CD4-positive, alpha-beta T cell treated with Interferon gamma for 1 hour (primary cell): ENCODE measurements around the gene KRTAP3-3.
"Not testable (repeated sequence)": the region's sequence is repeated elsewhere in the genome, so short reads cannot be mapped to it uniquely, and the experiment has no call there.

ENCODE experiments used
- DNase-seq: peaks from one replicate; pipeline ENCODE4 v3.0.0-alpha.2; 2020

The KRTAP3-3 gene

DNA sequence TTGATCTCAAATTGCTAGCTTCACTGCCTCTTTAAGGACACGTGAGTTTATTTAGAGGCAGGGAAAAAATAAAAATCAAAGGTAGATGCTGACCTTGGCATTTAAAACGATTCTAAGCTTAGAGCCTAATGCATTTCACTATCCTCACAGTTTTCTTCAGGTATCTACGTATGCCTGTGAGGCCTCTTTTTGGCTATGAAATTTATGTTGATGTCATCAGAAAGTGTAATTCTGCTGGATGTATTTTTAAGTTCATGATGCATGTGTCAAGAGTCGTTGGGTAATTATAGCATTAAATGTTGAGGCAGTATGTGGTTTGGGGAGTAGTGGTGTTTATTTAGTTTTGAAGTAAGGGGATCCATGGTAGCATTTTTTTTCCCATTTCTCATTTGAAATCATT lies 10.0 kb upstream of the KRTAP3-3 start:
- DNase-seq: no peak

DNA sequence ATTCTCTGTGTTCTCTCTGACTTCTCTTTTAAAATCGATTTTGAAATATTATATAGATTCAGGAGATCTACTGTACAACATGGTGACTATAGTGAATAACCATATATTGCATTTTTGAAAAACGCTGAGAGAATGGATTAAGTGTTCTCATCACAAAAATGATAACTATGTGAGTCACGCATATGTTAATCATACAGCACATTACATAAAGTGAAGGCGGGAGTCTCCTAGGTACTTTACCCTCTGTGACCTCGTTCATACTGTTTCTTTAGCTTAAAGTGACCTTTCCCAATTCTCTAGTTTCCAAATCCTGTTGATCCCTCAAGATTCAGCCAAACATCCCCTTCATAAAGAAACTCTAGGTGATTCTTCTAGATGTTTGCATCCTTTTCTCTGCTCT lies 8.8 kb upstream of the KRTAP3-3 start:
- DNase-seq: no peak

DNA sequence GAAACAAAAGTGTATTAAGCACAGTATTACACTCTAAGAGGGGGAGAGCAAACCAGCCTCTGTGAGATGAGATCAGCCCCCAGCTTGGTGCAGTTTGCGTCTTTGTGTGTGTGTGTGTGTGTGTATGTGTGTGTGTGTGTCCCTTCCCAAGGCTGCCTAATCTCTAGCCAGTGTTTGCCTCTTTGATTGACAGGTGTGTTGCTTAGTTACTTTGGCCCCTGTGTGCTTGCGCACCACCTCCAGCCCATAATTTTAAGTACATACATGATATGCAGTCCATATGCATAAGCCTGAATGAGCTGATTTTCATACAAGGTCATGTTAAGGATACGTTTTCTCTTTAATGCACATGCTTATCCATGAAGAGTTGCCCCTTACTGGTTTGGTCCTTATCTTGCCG lies 7.8 kb upstream of the KRTAP3-3 start:
- no peak for DNase-seq

DNA sequence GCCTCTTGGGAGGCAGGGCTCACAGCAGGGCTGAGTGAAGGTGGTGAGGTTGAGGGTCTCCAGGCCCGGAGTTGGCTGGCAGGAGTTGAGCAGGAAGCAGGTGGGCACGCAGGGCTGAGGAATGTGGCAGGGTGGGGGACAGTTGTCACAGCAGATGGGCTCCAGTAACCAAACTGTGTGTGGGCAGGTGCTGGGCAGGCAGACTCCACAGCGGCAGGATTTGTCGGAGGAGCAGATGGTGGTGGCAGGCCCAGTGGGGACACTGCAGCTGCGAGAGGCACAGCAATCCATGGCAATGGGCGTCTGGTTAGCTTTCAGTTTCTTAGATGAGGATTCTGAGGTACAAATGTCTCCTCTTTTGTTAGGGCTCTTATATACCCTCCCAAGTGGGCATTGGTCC lies 5.6 kb upstream of the KRTAP3-3 start, which contains the start of gene KRTAP3-2:
Gene KRTAP3-2 (minus strand): TSS at position 344 of the 400 bp plus-strand sequence. CDS start 53 bp downstream, at position 291.
- not testable (repeated sequence) for DNase-seq

DNA sequence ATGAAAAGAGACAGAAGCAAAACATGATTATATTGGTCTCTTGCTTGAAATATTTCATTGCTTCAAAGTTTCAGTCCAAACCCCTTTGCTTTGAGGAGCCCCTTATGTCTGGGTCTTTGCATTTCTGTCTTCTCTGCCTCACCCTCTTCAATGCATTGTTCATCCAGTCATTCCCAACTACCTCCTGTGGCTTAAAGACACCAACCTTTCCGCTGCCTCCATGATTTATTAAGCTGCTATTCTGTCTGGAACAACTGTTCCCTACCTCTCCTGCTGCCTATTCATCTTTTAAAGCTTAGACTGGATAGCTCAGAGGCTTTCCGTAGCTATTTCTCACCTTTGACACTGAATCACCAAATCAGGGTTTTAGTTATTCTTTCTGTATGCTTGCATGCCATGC lies 3.4 kb upstream of the KRTAP3-3 start:
- DNase-seq: no peak

DNA sequence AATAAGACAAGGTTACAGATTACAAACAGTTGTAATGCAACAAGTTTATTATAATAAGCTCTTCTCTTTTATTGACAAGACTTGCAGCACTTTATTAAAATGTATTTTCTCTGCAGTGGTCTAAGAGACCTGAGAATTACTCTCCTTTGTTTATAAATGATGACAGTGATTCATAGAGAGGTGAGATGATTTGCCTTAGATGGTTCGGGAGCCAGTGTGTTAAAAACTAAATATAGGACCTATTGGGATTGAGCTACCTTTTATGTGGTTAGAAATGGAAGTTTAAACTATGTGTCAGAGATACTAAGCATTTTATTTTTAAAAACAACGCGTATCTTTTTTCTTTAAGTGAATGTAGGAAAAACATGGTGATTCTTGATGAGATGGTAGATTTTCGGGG lies 2.9 kb upstream of the KRTAP3-3 start:
- DNase-seq: no peak

DNA sequence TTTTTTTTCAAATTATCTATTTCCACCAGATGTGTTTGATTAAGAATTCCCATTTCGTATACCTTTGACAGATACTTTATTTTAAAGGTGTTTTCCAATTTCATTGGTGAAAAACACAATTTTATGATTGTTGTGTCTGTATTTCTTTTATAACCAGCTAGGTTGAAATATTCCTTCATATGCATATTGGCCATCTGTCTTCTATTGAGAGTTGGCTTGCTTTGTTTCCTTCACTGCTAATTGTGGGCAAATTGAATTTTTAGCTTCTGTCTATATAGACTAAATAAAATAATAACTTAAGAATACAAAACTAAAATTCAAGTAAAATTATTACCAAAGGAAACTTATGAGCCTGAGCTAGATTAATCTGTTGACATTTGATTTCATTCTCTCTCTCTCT lies 1.2 kb upstream of the KRTAP3-3 start:
- no peak for DNase-seq

DNA sequence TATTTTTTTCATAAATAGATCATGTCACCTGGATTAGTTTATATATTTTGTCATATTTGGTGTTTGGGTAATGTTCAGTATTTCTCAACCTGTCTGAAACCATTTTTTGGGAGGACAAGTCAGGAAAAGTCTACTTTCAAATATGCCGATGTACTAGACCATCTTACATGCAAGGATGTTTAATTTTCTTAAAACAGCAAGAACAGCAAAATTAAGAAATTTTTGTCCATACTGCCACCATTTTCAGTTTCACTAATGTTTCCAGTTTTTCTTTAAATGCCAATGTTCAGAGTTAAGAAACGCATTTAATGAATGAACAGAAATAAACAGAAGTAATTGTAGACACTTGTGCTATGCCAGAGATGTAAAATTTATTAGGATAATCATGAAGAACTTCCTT lies 880 bp downstream of the KRTAP3-3 start:
- no peak for DNase-seq

DNA sequence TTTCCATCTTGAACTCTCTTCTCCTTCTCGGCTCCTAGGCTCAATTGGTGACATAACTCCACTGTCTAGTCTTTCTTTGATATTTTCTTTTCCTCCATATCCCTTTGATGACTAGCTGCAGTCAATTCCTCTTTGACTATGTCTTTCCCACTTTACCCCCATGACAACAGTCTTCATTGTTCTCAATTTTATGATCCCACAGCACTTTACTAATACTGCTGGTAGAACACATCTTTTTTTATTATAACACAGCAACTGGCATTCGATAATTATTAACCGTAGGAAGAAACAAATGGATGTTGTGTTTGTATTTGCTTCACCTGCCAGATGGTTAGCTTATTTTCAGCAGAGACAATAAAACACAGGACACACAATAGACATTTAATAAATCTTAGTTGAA lies 1.3 kb downstream of the KRTAP3-3 start:
- DNase-seq: no peak

DNA sequence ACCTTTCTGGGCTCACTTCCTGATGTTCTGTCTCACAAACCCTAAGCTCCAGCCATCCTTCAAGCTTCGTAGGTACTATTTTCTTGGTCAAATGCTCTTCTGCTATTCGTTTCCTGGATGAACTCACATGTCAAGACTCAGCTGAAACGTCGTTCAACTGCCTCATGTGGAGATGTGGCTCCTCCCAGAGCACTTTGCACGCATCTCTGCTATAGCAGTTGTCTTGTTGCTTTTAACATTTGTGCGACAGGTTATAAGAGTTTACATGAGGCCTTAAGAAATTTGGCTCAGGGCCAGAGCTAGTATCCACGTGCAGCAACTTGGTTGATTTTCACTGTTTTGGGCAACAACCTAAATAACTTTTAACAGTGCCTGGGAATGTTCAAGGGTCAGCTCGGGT lies 7.0 kb downstream of the KRTAP3-3 start:
- DNase-seq: no peak

DNA sequence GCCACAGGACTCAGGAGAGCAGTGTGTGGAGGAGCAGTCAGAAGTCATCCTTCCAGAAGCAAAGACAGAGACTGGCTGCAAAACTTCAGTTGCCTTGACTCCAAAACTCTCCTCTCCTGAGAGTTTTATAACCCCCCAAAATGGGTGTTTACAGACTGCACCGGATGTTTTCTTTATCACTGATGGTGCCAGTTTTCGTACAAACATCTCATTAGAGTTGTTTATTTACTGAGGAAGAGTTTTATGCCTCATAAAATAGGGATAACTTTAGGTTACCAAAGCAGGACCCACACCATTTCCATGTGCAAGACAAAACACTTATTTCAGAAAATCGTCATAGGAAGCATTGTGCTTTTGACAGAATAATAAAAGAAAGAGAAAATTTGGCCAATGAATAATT lies 9.7 kb downstream of the KRTAP3-3 start, which contains the start of gene KRT40:
Gene KRT40 (minus strand): TSS at position 101 of the 400 bp plus-strand sequence. CDS start 53 bp downstream, at position 48.
- no peak for DNase-seq

DNA sequence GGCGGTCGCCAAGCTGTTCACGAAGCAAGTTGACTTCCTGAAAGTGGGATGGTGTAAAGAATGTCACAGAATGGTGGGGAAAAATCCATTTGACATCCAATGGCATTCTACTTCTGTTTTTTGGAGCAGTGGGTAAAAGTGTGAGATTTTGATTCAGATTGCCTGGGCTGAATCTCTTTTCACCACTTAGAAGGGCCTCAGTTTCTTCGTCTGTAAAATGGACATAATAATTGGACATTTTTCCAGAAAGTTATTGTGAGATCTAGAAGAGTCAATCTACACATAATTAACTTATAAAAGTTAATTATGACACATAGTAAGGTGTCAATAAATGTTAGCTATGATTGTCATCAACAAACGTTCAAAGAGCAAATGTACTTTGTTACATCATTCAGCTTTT lies 12.8 kb downstream of the KRTAP3-3 start:
- DNase-seq: no peak

DNA sequence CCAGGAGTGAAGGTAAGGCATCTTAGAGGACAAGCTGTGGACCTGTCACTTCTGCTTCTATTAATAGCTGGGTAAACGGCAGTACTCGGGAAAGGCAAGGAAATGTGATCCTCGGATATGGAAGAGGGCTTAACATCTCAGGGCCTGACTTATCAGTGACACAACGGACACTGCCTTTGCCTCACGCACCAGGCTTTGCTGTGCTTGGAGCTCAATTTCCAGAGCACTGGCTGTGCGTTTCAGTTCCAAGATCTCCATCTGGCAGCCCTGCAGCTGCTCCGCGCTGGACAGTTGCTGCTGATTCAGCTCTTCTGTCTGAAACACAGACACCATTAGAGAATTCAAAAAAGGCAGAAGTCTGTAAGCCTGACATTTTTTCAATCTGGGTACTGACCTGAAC lies 13.4 kb downstream of the KRTAP3-3 start:
- DNase-seq: no peak

DNA sequence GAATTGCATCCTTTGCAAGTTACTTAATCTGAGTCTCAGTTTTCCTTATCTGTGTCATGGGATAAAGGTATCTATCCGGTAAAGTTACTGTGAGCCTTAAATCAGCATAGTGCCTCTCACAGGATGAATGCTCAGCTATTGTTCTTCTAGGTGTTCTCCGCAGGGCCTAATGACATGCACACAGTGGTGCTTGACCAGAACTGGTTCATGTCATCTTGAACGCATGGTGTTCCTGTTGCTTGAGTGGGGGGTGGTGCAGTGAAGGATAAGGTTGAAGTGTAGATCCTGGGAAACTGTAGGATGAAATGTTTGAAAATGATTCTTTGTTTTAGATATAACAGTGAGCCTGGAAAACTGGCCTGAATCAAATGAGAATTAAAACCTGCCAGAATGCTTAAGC lies 13.8 kb downstream of the KRTAP3-3 start:
- no peak for DNase-seq

DNA sequence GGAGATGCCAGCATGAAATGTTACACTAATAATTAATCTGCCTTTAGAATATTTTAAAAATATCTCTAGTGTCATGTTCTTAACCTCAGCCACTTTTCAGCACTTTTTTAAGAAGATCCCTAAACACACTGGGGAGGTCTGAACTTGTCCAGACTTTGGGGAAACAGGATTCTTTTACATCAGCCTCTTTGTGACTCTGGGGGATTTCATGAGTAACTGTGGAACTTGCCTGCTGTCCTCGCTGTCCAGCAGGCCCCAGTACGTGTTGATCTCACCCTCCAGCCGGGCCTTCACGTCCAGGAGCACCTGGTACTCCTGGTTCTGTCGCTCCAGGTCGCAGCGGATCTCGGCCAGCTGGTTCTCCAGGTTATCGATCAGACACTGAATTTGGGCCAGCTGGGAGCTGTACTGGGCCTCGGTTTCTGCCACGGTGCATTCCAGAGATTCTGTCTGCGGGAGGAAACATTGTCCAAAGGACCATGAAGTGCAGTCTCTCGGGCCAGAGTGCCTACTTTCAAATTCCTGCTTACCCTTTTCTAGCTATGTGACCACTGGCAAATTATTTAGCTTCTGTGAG lies 15.3 kb downstream of the KRTAP3-3 start:
- DNase-seq: no peak

DNA sequence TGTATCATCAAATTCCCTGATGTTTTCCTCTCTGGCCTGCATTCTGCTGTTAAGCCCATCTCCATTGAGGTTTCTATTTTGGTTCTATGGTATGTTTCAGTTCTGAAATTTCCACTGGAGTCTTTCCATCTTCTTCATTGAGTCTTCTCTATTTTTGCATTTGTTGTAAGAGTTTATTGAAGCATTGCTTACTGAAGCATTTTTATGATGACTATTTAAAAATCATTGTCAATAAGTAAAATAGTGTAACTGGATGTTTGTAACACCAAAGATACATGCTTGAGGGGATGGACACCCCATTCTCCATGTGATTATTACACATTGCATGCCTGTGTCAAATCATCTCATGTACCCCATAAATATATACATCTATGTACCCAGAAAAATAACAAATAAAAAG lies 18.4 kb downstream of the KRTAP3-3 start:
- DNase-seq: no peak

DNA sequence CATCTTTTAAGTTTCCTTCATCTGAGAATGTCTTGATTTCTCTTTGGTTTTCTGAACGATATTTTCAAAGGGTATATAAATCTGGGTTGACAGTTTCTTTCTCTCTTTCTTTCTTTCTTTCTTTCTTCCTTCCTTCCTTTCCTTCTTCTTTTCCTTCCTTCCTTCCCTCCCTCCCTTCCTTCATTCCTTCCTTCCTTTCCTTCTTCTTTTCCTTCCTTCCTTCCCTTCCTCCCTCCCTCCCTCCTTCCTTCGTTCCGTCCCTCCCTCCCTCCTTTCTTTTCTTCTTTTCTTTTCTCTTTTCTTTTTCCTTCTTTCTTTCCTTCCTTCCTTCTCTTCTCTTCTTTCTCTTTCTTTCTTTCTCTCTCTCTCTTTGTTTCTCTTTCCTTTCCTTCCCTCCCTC lies 19.6 kb downstream of the KRTAP3-3 start:
- no peak for DNase-seq

DNA sequence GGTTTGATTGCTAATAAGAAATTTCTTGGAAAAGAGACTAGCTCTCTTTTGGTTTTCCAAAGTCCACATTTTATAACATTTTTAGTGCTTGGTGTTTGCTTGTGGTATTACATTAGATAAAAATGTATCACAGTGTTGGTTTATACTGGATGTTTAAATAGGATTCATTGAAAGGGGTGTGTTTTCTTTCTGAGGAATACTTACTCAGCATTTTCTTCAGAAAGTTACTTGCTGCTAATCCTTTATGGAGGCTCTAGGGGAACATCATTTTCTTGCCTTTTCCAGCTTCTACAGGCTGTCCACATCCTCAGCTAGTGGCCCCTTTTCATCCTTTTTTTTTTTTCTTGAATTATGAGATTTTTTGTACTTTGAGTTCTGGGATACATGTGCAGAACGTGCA lies 26.4 kb downstream of the KRTAP3-3 start:
- DNase-seq: no peak

DNA sequence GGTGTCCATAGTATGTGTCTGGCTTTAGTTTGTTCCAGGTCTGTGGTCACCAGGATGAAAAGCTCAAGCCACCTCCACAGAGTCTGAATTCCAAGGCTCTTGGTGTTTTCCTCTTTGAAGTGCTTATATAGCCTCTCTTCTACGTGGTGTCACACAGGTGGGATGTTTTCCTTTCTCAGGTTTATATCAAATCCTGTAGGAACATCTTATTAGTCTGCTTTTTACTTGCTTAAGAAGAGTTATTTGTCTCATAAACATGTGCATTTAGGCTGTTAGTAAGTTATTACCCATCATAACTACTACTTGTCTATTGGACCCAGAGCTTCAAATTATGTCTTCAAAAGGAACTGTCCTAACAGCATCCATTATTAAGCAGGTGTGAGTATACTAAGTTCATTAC lies 27.1 kb downstream of the KRTAP3-3 start, which contains the start of gene KRT39:
Gene KRT39 (minus strand): TSS at position 101 of the 400 bp plus-strand sequence. CDS start 92 bp downstream, at position 9.
- DNase-seq: no peak

DNA sequence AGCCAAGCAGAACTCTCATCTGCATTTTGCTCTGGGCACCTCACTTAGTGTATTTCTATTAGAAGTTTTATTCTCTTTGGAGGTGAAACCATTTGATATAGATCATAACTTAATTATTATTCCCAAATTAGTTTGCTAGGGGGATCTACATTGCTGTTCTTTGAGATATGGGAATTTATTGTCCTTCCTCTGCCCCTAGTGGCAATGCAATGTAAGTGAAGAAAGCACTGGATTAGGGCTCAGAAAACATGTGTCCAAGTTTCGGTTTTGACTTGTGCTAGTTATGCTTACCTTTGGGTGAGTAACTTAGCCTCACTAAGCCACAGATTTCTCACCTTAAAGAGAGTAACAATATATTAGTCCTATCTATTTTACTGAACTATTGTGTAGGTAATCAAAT lies 30.1 kb downstream of the KRTAP3-3 start:
- no peak for DNase-seq

DNA sequence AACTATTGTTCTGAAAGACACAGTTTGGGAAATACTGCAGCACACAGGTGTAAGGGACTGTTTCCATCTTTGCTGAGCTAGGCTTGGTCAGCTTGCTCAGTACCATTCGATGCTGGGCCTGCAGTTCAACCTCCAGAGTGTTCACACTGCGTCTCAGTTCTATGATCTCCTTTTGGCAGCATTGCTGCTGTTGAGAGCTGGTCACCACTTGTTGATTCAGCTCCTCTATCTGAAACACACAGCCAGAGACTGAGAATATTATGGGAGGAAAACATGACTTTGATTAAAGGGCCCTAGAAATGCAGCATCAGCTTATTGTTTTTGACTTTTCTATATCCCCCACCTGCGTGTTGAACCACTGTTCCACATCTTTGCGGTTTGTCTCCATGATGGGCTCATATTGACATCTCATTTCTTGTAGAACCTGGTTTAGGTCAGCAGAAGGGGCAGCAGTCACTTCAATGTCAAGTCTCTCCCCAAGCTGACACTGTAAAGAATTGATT lies 31.9 kb downstream of the KRTAP3-3 start:
- no peak for DNase-seq

DNA sequence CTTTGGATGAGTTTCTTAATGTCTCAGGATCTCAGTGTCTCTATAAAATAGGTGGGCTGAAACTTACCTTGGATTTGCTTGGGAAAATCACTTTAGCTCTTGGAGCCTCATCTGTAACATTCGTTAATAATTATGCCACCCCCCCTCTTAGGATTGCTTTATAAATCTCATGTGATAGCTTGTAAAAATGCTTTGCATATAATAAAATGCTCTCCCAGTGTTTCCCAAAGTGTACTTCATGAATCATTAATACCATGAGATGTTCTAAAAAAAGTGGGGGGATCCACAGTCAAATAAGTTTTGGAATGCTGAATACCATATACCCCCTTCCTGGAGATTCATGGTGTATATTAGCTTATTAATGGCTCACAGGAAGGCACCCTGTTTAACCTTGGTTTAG lies 32.4 kb downstream of the KRTAP3-3 start:
- no peak for DNase-seq

DNA sequence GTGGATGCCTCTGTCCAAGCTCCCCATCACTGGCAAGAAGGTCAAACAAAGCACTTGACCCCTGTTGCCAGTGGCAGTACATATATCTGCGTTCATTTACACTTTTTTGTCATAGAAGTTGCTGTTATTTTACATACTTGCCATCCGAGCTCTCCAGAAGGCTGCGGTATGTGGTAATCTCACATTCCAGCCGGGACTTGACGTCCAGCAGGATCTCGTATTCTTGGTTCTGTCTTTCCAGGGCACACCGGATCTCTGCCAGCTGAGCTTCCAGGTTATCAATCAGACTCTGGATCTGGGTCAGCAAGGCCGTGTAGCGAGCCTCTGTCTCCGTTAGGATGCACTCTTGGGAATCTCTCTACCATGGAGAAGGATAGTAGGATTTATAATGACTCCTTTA lies 33.8 kb downstream of the KRTAP3-3 start:
- no peak for DNase-seq

DNA sequence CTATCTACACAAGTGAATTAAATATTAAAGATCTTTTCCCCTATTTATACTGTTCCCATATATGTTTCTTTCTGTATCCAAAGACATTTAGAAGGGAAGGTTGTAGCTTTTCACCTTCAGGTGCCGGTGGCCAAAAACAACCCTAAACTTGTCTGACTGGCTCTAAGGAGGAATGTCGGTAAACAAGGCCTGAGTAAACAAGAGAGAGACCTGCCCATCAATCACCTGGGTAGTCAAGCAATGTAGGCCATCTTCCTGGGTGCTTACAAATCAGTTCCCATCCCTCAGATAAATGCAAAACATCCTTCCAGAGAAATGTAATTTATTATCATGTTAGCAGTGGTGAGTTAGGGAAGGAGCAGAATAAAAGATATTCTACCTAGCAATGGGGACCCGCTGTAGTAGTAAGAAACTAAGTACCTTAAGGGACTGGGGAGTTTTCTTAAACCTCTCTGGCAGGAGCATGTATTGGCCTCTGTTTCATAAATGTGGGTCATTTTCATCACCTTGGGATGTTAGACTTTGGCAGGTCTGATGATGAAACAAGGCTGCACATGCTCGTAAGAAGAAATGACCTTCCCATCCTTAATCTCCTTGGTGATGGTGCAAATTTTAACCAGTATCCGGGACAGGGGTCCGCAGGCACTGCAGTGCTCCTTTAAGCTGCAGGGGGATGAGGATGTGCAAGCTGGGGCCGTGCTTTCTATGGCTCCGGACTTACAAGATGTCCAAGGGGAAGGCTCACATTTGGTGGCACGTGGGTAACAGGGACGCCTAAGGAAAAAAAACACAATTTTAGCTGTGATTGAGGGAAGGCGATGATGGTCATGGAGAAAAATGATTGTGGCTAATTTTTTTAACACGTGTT lies 35.6 kb downstream of the KRTAP3-3 start:
- DNase-seq: no peak
